Osteoblast (primary cell): ENCODE data around the gene PTPRD. TPM values are rescaled to one million over a fixed set of nuclear protein-coding genes. Genes with fewer than 3 reads are reported as not detected.

Source experiments
- DNase-seq: peaks from one replicate; pipeline ENCODE4 v3.0.0; 2011; ENCODE audit warnings: low spot score, mixed read lengths; ENCODE audit not compliant: insufficient read length; ENCODE audit errors: missing footprints
- H2AFZ ChIP-seq: 2 replicates; pipeline ENCODE4 v1.6.0; 2011; ENCODE audit warnings: mild to moderate bottlenecking, low read length
- H3K27ac ChIP-seq: 2 replicates; pipeline ENCODE4 v1.5.1; 2011; ENCODE audit warnings: mild to moderate bottlenecking, low read depth, low read length, moderate library complexity
- H3K27me3 ChIP-seq: 2 replicates; pipeline ENCODE4 v1.6.0; 2012; ENCODE audit warnings: mild to moderate bottlenecking, control low read depth, inconsistent platforms, low read length, moderate library complexity; ENCODE audit not compliant: insufficient read depth
- H3K36me3 ChIP-seq: 2 replicates; pipeline ENCODE4 v1.5.1; 2011; ENCODE audit warnings: mild to moderate bottlenecking, low read length, control low read depth, moderate library complexity; ENCODE audit not compliant: insufficient read depth
- H3K4me1 ChIP-seq: 2 replicates; pipeline ENCODE4 v1.5.1; 2011; ENCODE audit warnings: mild to moderate bottlenecking, low read length, control low read depth, moderate library complexity; ENCODE audit not compliant: insufficient read depth
- H3K4me2 ChIP-seq: 2 replicates; pipeline ENCODE4 v1.6.0; 2011; ENCODE audit warnings: mild to moderate bottlenecking, low read length; ENCODE audit not compliant: insufficient read depth
- H3K4me3 ChIP-seq: fragments of 200-600 bp; sonication (generic); 3 replicates; pipeline ENCODE4 v1.5.1; 2012; ENCODE audit warnings: mild to moderate bottlenecking, low read length, inconsistent platforms; ENCODE audit not compliant: insufficient read depth
- H3K79me2 ChIP-seq: 2 replicates; pipeline ENCODE4 v1.6.0; 2012; ENCODE audit warnings: mild to moderate bottlenecking, low read length, control low read depth, inconsistent platforms; ENCODE audit not compliant: insufficient read depth
- H3K9me3 ChIP-seq: 2 replicates; pipeline ENCODE4 v1.5.1; 2011; ENCODE audit warnings: low read depth, low read length, control low read depth
- H4K20me1 ChIP-seq: 2 replicates; pipeline ENCODE4 v1.6.0; 2012; ENCODE audit warnings: mild to moderate bottlenecking, low read length, control low read depth; ENCODE audit not compliant: insufficient read depth
- CTCF ChIP-seq: IDR thresholded peaks from 2 replicates; pipeline ENCODE4 v1.5.1; 2011; ENCODE audit warnings: mild to moderate bottlenecking, low read depth, low read length, moderate library complexity; ENCODE audit errors: extremely low read depth
- total RNA-seq: library from RNA; depleted of rRNA; stranded (reverse); fragments of >200 nt; gene quantifications from 2 replicates; pipeline ENCODE4 v1.2.3, GENCODE V29; 2012

The PTPRD gene
- total RNA-seq, 1 donor: 23.9 TPM

- H3K27me3 ChIP-seq: no peaks in the 10 kb centered on the region
- no peak overlapping the region for H2AFZ ChIP-seq
- H3K4me2 ChIP-seq: no peak overlapping the region
- H3K36me3 ChIP-seq: no peaks in the 10 kb centered on the region
- no peaks in the 10 kb centered on the region for H3K9me3 ChIP-seq
- no peaks in the 10 kb centered on the region for H4K20me1 ChIP-seq
- DNase-seq: no peak
- no peaks in the 10 kb centered on the region for H3K79me2 ChIP-seq
- no peak for TF ChIP-seq CTCF
- H3K4me1 ChIP-seq: no peaks in the 10 kb centered on the region
- H3K4me3 ChIP-seq: no peak overlapping the region
- no peak overlapping the region for H3K27ac ChIP-seq
These were observed 1889.6 kb downstream of the PTPRD start for GRCh38 chr9:8723195-8723594.

- Histone ChIP-seq H3K9me3 (no peaks in the 10 kb centered on the region), H3K79me2 (no peaks in the 10 kb centered on the region), H3K4me1 (peaks cover 5% of the 10 kb centered on the region), H4K20me1 (no peaks in the 10 kb centered on the region), H3K4me2 (no peak overlapping the region), H3K27me3 (no peaks in the 10 kb centered on the region), H3K27ac (no peak overlapping the region), H3K4me3 (no peak overlapping the region), H3K36me3 (no peaks in the 10 kb centered on the region), H2AFZ (no peak overlapping the region)
- no peak for TF ChIP-seq CTCF
- no peak for DNase-seq
These were observed 1892.8 kb downstream of the PTPRD start for GRCh38 chr9:8719833-8720486.

GRCh38 chr9:8718121-8718725, 1894.6 kb downstream of the PTPRD start:
- no peaks in the 10 kb centered on the region for H3K9me3 ChIP-seq
- peaks cover 5% of the 10 kb centered on the region for H3K4me1 ChIP-seq
- TF ChIP-seq CTCF: no peak
- H3K4me3 ChIP-seq: no peak overlapping the region
- H3K27me3 ChIP-seq: no peaks in the 10 kb centered on the region
- no peaks in the 10 kb centered on the region for H3K79me2 ChIP-seq
- H4K20me1 ChIP-seq: no peaks in the 10 kb centered on the region
- peak overlapping the region; percentile 10 for H3K4me2 ChIP-seq
- DNase-seq: peak; percentile 66
- peak overlapping the region; percentile 15 for H2AFZ ChIP-seq
- H3K27ac ChIP-seq: peak overlapping the region; percentile 18
- no peaks in the 10 kb centered on the region for H3K36me3 ChIP-seq

GRCh38 chr9:8717146-8717545, 1895.7 kb downstream of the PTPRD start:
- no peak overlapping the region for H2AFZ ChIP-seq
- TF ChIP-seq CTCF: no peak

More at GRCh38 chr9:8717146-8717545, 1895.7 kb downstream of the PTPRD start:
- Histone ChIP-seq H4K20me1 (no peaks in the 10 kb centered on the region), H3K79me2 (no peaks in the 10 kb centered on the region), H3K4me3 (no peak overlapping the region), H3K9me3 (no peaks in the 10 kb centered on the region), H3K36me3 (no peaks in the 10 kb centered on the region), H3K27me3 (no peaks in the 10 kb centered on the region), H3K4me2 (no peak overlapping the region), H3K27ac (no peak overlapping the region), H3K4me1 (peaks cover 5% of the 10 kb centered on the region)
- DNase-seq: no peak
